Fibroblast of mammary gland (primary cell): ENCODE data around the gene EHMT1.
A peak's percentile ranks its signal among the peaks of the same experiment; 100 is the strongest.

Source experiments
- DNase-seq: peaks from one replicate; pipeline ENCODE4 v3.0.0-alpha.2; 2010; ENCODE audit warnings: low read depth
- H3K4me3 ChIP-seq: 2 replicates; pipeline ENCODE4 v1.5.1; 2011; ENCODE audit warnings: low read depth, mild to moderate bottlenecking, low read length, moderate library complexity; ENCODE audit not compliant: control insufficient read depth
- TF ChIP-seq, protein P1 (sequence below): conservative IDR thresholded peaks from 2 replicates; pipeline ENCODE4 v1.5.1; 2011; ENCODE audit warnings: low read depth, low read length, inconsistent platforms; ENCODE audit not compliant: control insufficient read depth, insufficient read depth

The EHMT1 gene

DNA sequence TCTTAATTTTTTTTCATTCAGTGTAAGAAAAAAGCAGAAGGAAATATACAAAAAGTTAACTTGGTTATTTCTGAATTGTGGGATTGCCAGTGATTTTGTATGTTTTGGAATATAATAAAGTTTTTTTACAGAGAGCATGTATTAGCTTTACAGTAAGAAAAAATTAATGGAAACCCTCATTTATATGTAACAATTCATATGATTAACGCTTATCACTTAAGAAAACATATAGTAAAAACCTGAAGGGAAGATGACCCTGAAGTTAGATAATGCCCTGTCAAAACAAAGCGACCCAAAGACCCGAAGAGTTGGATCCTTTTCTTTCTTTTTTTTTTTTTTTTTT, 52.4 kb downstream of the EHMT1 start:
- DNase-seq: no peak
- TF ChIP-seq, protein P1, sequence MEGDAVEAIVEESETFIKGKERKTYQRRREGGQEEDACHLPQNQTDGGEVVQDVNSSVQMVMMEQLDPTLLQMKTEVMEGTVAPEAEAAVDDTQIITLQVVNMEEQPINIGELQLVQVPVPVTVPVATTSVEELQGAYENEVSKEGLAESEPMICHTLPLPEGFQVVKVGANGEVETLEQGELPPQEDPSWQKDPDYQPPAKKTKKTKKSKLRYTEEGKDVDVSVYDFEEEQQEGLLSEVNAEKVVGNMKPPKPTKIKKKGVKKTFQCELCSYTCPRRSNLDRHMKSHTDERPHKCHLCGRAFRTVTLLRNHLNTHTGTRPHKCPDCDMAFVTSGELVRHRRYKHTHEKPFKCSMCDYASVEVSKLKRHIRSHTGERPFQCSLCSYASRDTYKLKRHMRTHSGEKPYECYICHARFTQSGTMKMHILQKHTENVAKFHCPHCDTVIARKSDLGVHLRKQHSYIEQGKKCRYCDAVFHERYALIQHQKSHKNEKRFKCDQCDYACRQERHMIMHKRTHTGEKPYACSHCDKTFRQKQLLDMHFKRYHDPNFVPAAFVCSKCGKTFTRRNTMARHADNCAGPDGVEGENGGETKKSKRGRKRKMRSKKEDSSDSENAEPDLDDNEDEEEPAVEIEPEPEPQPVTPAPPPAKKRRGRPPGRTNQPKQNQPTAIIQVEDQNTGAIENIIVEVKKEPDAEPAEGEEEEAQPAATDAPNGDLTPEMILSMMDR: no peak

DNA sequence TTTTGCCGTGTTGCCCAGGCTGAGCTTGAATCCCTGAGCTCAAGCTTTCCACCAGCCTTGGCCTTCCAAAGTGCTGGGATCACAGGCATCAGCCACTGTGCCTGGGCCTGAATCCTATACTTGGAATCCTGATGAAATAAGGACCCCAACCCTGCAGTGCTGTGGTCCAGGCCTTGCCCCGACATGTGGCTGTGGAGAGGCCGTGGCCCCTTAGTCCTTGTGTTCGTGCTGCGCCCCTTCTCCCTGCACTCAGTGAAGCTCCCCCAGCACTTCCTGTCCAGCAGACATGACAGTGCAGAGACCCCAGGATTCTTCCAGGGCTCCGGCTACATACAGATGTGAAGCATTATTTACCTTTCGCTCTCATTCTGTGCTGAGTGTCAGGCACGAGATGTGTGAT, 52.9 kb downstream of the EHMT1 start:
- no peak overlapping the region for H3K4me3 ChIP-seq
- TF ChIP-seq, protein P1: no peak
- no peak for DNase-seq

More for the DNA sequence above, 52.4 kb downstream of the EHMT1 start:
- H3K4me3 ChIP-seq: no peak overlapping the region

DNA sequence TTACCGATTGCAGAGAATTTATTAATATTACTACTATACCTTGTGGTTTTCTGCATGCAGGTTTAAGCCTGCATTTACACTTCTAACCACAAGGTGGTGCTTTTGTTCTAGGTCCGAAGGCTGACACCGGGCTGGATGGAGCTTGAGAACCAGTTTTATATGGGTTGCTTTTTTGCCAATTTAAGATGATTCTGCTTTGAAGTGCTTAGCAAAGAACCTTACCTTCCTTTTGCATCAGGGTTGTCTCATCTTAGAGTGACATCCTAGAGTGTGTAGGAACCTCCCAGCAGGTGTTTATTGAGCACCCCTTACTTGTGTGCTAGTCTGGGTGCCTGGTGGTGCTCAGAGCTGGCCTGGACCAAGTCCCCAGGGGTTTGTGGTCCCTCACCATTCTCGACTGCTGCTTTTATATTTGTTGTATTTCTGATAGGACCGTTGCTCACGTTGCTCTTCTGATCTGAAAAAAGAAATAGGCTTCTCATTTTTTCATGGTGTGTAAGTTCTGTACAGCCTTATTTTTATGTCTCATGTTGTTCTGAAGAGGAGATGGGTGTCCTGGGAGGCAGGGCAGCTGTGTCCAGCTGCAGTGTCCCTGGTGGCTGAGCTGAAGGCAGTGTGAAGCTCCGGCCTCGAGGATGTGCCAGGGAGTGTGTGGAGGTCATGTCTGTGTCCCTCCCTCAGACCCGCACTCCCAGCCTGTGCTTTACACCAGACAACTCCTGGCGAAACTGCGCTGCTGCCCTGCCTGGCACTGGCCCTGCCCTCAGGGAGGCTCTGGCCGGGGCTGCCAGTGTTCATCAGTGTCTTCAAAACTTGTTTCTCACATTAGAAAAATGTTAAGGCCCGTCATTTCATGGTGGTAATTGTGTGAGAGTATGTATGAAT, 54.3 kb downstream of the EHMT1 start:
- TF ChIP-seq, protein P1: peak; percentile 95
- DNase-seq: peak; percentile 83
- H3K4me3 ChIP-seq: no peak overlapping the region

DNA sequence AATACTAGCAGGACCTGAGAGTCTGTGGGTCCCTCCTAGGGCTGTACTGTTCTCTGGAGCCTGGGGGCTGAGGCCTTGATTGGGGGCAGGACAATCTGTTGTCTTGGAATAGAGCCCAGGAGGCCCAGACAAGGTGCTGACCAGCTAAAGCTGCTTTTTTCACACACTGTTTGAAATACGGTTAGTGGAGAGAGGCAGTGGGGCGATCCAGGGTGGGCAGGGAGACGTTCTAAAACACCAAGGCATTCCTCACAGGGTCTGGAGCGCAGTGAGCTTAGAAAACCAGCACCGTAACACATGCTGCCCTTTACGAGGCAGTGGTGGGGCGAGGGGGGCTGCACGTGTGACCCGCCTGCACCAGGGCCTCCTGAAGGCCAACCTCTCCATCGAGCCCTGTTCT, 55.1 kb downstream of the EHMT1 start:
- no peak overlapping the region for H3K4me3 ChIP-seq
- TF ChIP-seq, protein P1: no peak
- no peak for DNase-seq

DNA sequence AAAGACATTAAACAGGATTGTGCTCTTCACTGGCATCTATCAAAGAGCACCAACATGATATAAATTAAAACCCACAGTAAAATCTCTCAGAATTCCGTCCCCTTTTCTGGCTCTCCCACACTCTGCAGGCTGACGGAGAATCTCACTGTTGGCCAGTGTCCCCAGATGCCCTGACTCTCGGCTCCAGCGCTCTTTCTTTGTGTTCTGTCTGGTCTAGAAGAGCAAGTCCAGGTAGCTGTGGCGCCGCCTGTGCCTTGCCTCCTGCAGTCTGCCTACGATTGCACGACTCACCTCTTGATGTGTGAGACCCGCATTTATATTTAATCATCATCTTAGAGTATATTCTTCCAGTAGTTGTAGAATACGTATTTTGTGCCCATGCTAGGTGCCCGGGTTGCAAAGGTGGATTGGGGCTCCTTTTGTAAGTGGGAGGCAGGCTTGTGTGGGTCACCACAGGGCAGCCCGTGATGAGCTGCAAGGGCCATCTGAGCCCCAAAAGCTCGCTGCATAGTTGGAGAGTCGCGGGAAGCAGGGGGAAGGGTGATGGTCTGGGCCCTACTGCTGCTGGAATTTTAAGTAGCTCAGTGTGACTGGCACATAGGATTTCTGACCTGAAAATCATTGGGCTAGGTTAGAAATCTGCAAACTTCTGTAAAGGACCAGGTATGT, 55.6 kb downstream of the EHMT1 start:
- DNase-seq: no peak
- H3K4me3 ChIP-seq: no peak overlapping the region
- TF ChIP-seq, protein P1: no peak

DNA sequence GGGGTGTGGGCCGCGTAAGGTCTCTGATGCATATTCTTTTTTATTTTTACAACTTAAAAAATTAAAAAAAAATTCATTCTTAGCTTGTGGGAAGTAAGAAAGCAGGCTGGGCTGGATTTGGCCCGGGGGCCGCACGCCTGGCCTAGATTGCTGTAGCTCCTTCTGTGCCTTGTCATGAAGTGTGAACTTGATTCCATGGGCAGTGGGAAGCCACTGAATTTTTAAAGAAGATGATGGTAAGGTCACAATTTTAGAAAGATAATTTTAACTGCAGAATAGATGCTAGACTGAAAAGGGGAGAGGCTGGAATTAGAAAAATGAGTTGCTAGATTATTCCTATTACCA, 56.1 kb downstream of the EHMT1 start:
- DNase-seq: no peak
- H3K4me3 ChIP-seq: no peak overlapping the region
- TF ChIP-seq, protein P1: no peak

DNA sequence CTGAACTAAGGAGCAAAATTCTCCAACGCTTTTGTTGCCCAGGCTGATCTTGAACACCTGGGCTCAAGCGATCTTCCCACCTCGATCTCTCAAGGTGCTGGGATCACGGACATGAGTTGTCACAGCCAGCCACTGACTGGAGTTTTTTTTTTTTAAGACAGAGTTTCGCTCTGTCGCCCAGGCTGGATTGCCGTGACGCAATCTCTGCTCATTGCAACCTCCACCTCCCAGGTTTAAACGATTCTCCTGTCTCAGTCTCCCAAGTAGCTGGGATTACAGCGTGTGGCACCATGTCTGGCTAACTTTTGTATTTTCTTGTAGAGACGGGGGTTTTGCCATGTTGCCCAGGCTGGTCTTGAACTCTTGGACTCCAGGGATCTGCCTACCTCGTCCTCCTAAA, 58.2 kb downstream of the EHMT1 start:
- TF ChIP-seq, protein P1: no peak
- DNase-seq: no peak
- H3K4me3 ChIP-seq: no peak overlapping the region
